HepG2 (cell line): ENCODE measurements around the gene BABAM2. TPM values are rescaled to one million over a fixed set of nuclear protein-coding genes. Genes with fewer than 3 reads are reported as not detected.

Experiments used
- CAMTA2 ChIP-seq: sonication (generic); formaldehyde crosslinking; IDR thresholded peaks from 2 replicates; pipeline ENCODE4 v1.4.0; 2020; ENCODE audit warnings: mild to moderate bottlenecking, missing genetic modification reagents, borderline replicate concordance
- EED ChIP-seq: sonication (generic); formaldehyde crosslinking; IDR thresholded peaks from 2 replicates; pipeline ENCODE4 v1.5.0; 2020; ENCODE audit warnings: mild to moderate bottlenecking, missing genetic modification reagents
- GTF3A ChIP-seq: sonication (generic); formaldehyde crosslinking; conservative IDR thresholded peaks from 2 replicates; pipeline ENCODE4 v1.4.0; 2020; ENCODE audit warnings: mild to moderate bottlenecking, missing genetic modification reagents
- NPAS2 ChIP-seq: sonication (generic); formaldehyde crosslinking; IDR thresholded peaks from 2 replicates; pipeline ENCODE4 v1.8.0; 2022; ENCODE audit warnings: mild to moderate bottlenecking, missing genetic modification reagents, borderline replicate concordance
- RARG ChIP-seq: sonication (generic); formaldehyde crosslinking; IDR thresholded peaks from 2 replicates; pipeline ENCODE4 v1.4.0; 2020; ENCODE audit warnings: low read depth, mild to moderate bottlenecking, missing genetic modification reagents
- RBM39 ChIP-seq: fragments of 200-400 bp; formaldehyde crosslinking; IDR thresholded peaks from one replicate; pipeline ENCODE4 v1.6.1; 2018; ENCODE audit warnings: antibody characterized with exemption, mild to moderate bottlenecking, low read depth, low read length; ENCODE audit not compliant: poor library complexity, severe bottlenecking
- REPIN1 ChIP-seq: sonication (generic); formaldehyde crosslinking; IDR thresholded peaks from 2 replicates; pipeline ENCODE4 v1.8.0; 2022; ENCODE audit warnings: missing genetic modification reagents, low read depth, mild to moderate bottlenecking, borderline replicate concordance
- XRCC5 ChIP-seq: fragments of 200-400 bp; formaldehyde crosslinking; optimal IDR thresholded peaks from 2 replicates; pipeline ENCODE3; 2017; ENCODE audit warnings: mild to moderate bottlenecking, low read length
- ZC3H13 ChIP-seq: sonication (generic); formaldehyde crosslinking; IDR thresholded peaks from 2 replicates; pipeline ENCODE4 v1.8.1; 2023; ENCODE audit warnings: mild to moderate bottlenecking, missing genetic modification reagents, moderate library complexity
- ZNF75D ChIP-seq: sonication (generic); formaldehyde crosslinking; IDR thresholded peaks from 2 replicates; pipeline ENCODE4 v1.8.1; 2023; ENCODE audit warnings: missing genetic modification reagents, mild to moderate bottlenecking, borderline replicate concordance
- ZNF768 ChIP-seq: sonication (generic); formaldehyde crosslinking; IDR thresholded peaks from 2 replicates; pipeline ENCODE4 v1.4.0; 2020; ENCODE audit warnings: missing genetic modification reagents
- ZSCAN25 ChIP-seq: sonication (generic); formaldehyde crosslinking; IDR thresholded peaks from 2 replicates; pipeline ENCODE4 v1.8.0; 2022; ENCODE audit warnings: mild to moderate bottlenecking, missing genetic modification reagents
- polyA plus RNA-seq, 8 experiments: library from polyadenylated mRNA; depleted of rRNA in 3 of 8; stranded (reverse) in 7 of 8; unstranded in 1 of 8; fragments of >200 nt; fragmentation: Illumina TruSeq in 4 of 8; extraction: Trizol in 4 of 8; gene quantifications; 2 replicates each; pipeline versions ENCODE4 v1.2.1 to v1.2.3, GENCODE V29; 2011 to 2016; ENCODE audit warnings: low read depth in 4 of 8, missing spikeins in 1 of 8, mixed read lengths in 1 of 8; ENCODE audit not compliant: insufficient read depth in 1 of 8
- total RNA-seq, 5 experiments: library from RNA; depleted of rRNA; stranded (reverse); fragments of >200 nt; fragmentation: Illumina TruSeq; extraction: Trizol; gene quantifications; 2 replicates each; pipeline ENCODE4 v1.2.3, GENCODE V29; 2016; ENCODE audit warnings: low read depth in 1 of 5
- TF ChIP-seq, protein P1 (sequence below): IDR thresholded peaks from 2 replicates; pipeline ENCODE4 v1.6.1; 2016; ENCODE audit warnings: low read depth
- TF ChIP-seq, protein P2 (sequence below): sonication (generic); formaldehyde crosslinking; IDR thresholded peaks from 2 replicates; pipeline ENCODE4 v1.4.0; 2020; ENCODE audit warnings: missing genetic modification reagents, mild to moderate bottlenecking, borderline replicate concordance
- TF ChIP-seq, protein P3 (sequence below): sonication (generic); formaldehyde crosslinking; IDR thresholded peaks from 2 replicates; pipeline ENCODE4 v1.4.0; 2020; ENCODE audit warnings: missing genetic modification reagents
- TF ChIP-seq, protein P4 (sequence below): sonication (generic); formaldehyde crosslinking; IDR thresholded peaks from 2 replicates; pipeline ENCODE4 v1.8.0; 2022; ENCODE audit warnings: mild to moderate bottlenecking, missing genetic modification reagents
- TF ChIP-seq, protein P5 (sequence below): sonication (generic); formaldehyde crosslinking; IDR thresholded peaks from 2 replicates; pipeline ENCODE4 v1.5.1; 2020; ENCODE audit warnings: missing genetic modification reagents, mild to moderate bottlenecking, borderline replicate concordance

Gene BABAM2
- total and polyA plus RNA-seq, 2 of the 13 experiments (the other 11 are each of a cell fraction or from before 2014, with no cell fraction given): 24.9 to 28.0 TPM

DNA sequence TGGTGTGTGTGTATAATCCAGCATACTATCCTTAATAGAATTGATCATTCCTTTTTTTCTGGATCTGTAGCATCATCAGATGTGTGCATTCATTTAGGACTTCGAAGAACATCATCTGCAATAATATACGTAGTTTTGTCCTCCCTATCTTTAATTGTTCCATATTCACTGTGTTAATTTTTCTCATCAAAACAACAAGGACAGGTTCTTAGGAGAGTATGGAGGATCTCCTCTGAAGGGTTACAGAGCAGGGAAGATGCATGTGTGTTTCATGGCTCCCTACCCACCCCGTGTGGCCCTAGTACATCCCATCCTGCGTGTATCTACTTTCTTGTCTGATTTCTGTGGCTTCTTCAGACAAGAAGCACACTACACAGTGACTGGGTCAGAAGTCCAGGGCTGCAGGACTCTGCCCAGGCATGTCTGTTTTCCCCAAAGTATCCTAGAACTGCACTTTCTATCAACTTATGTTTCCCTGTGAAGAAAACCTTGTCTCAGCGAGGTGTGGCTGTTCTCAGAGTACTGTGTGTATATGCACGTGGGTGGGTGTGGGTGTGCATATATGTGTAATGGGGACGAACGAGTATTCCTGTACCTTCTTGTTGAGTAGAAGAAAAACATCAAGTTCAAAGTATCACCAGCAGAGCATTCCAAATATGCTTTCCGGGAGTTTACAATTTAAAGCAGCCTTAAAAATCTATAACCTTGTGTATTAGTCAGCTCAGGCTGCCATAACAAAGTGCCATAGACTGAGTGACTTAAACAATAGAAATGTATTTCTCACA is 281.8 kb downstream of the BABAM2 start (continued):
- TF ChIP-seq, protein P1, sequence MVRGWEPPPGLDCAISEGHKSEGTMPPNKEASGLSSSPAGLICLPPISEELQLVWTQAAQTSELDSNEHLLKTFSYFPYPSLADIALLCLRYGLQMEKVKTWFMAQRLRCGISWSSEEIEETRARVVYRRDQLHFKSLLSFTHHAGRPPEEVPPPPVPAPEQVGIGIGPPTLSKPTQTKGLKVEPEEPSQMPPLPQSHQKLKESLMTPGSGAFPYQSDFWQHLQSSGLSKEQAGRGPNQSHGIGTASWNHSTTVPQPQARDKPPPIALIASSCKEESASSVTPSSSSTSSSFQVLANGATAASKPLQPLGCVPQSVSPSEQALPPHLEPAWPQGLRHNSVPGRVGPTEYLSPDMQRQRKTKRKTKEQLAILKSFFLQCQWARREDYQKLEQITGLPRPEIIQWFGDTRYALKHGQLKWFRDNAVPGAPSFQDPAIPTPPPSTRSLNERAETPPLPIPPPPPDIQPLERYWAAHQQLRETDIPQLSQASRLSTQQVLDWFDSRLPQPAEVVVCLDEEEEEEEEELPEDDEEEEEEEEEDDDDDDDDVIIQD (CRISPR knock-in tag): 0 out of 2 replicates have a peak, but pooled peaks have one; percentile 26
- TF ChIP-seq EED (CRISPR knock-in tag) (no peak), ZNF75D (CRISPR knock-in tag) (no peak), NPAS2 (CRISPR knock-in tag) (no peak), ZNF768 (CRISPR knock-in tag) (no peak), RBM39 (no peak), XRCC5 (no peak), CAMTA2 (CRISPR knock-in tag) (no peak), ZC3H13 (CRISPR knock-in tag) (no peak), GTF3A (CRISPR knock-in tag) (no peak), REPIN1 (no peak), RARG (CRISPR knock-in tag) (no peak), ZSCAN25 (no peak)
- TF ChIP-seq, protein P2, sequence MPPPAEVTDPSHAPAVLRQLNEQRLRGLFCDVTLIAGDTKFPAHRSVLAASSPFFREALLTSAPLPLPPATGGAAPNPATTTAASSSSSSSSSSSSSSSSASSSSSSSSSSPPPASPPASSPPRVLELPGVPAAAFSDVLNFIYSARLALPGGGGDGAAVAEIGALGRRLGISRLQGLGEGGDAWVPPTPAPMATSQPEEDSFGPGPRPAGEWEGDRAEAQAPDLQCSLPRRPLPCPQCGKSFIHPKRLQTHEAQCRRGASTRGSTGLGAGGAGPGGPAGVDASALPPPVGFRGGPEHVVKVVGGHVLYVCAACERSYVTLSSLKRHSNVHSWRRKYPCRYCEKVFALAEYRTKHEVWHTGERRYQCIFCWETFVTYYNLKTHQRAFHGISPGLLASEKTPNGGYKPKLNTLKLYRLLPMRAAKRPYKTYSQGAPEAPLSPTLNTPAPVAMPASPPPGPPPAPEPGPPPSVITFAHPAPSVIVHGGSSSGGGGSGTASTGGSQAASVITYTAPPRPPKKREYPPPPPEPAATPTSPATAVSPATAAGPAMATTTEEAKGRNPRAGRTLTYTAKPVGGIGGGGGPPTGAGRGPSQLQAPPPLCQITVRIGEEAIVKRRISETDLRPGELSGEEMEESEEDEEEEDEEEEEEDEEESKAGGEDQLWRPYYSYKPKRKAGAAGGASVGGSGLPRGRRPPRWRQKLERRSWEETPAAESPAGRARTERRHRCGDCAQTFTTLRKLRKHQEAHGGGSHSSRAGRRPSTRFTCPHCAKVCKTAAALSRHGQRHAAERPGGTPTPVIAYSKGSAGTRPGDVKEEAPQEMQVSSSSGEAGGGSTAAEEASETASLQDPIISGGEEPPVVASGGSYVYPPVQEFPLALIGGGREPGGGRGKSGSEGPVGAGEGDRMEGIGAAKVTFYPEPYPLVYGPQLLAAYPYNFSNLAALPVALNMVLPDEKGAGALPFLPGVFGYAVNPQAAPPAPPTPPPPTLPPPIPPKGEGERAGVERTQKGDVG (CRISPR knock-in tag): peak; percentile 72; the same call in 1 of the 2 replicates
- TF ChIP-seq, protein P3, sequence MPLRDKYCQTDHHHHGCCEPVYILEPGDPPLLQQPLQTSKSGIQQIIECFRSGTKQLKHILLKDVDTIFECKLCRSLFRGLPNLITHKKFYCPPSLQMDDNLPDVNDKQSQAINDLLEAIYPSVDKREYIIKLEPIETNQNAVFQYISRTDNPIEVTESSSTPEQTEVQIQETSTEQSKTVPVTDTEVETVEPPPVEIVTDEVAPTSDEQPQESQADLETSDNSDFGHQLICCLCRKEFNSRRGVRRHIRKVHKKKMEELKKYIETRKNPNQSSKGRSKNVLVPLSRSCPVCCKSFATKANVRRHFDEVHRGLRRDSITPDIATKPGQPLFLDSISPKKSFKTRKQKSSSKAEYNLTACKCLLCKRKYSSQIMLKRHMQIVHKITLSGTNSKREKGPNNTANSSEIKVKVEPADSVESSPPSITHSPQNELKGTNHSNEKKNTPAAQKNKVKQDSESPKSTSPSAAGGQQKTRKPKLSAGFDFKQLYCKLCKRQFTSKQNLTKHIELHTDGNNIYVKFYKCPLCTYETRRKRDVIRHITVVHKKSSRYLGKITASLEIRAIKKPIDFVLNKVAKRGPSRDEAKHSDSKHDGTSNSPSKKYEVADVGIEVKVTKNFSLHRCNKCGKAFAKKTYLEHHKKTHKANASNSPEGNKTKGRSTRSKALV: no peak
- TF ChIP-seq, protein P4, sequence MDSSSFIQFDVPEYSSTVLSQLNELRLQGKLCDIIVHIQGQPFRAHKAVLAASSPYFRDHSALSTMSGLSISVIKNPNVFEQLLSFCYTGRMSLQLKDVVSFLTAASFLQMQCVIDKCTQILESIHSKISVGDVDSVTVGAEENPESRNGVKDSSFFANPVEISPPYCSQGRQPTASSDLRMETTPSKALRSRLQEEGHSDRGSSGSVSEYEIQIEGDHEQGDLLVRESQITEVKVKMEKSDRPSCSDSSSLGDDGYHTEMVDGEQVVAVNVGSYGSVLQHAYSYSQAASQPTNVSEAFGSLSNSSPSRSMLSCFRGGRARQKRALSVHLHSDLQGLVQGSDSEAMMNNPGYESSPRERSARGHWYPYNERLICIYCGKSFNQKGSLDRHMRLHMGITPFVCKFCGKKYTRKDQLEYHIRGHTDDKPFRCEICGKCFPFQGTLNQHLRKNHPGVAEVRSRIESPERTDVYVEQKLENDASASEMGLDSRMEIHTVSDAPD (CRISPR knock-in tag): no peak
- TF ChIP-seq, protein P5, sequence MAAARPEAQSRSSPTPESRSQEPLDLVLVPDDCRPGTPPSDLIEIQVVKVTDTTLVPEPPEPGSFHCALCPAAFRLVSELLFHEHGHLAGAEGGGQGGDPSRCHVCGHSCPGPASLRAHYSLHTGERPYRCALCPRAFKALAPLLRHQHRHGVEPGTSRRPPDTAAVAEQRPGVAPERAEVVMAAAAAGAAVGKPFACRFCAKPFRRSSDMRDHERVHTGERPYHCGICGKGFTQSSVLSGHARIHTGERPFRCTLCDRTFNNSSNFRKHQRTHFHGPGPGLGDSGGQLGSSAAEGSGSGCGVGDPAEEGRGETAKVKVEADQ (CRISPR knock-in tag): no peak
